HCT116 (cell line): Measurements from ENCODE around the gene MYLK. TPM values are rescaled to one million over a fixed set of nuclear protein-coding genes. Genes with fewer than 3 reads are reported as not detected.
A peak's percentile ranks its signal among the peaks of the same experiment; 100 is the strongest.
"Not testable (repeated sequence)": the region's sequence is repeated elsewhere in the genome, so short reads cannot be mapped to it uniquely, and the experiment has no call there.

Source experiments
- ATAC-seq: fragments of 200-7000 bp; cut with Tn5 transposase; 2 replicates; pipeline ENCODE4 v1.9.1; 2020; ENCODE audit warnings: mild to moderate bottlenecking, moderate library complexity
- BruUV-seq: library from RNA; stranded (reverse); fragments of 400-500 nt; replicated peaks from 2 replicates; lab custom pipeline; 2021; lab: Mats Ljungman, UMichigan
- CTCF ChIA-PET: fragments of 300-600 bp; sonication (Branson Sonifier 250); formaldehyde crosslinking; loops from one replicate; lab custom pipeline; 2021; ENCODE audit warnings: antibody characterized with exemption; lab: Charles Lee
- POLR2A ChIA-PET: fragments of 300-600, 350-600 bp; sonication (Branson Sonifier 250); formaldehyde crosslinking; loops from one replicate; lab custom pipeline; 2021; ENCODE audit warnings: antibody characterized with exemption; lab: Charles Lee
- RAD21 ChIA-PET, 2 experiments: fragments of 300-600 bp; sonication (Branson Sonifier 250); formaldehyde crosslinking; loops; one replicate each; lab custom pipeline; 2023; ENCODE audit warnings: low total read pairs in 2 of 2; ENCODE audit not compliant: uncharacterized antibody in 2 of 2, unreplicated experiment in 2 of 2, low non-redundant PET in 1 of 2; lab: Charles Lee
- DNase-seq: peaks from one replicate; pipeline ENCODE4 v3.0.0-alpha.2; 2010; ENCODE audit warnings: low read depth, low spot score
- H2AFZ ChIP-seq: fragments of 200-600 bp; shearing (Covaris generic), sonication (generic); 2 replicates; pipeline ENCODE4 v1.6.1; 2017; ENCODE audit warnings: low read depth, mixed run types, mixed read lengths, antibody characterized with exemption, low read length; ENCODE audit not compliant: poor library complexity, severe bottlenecking
- H3K27ac ChIP-seq: 2 replicates; pipeline ENCODE4 v1.5.1; 2012; ENCODE audit warnings: low read depth, low read length
- H3K27me3 ChIP-seq: fragments of 200-600 bp; sonication (generic); 2 replicates; pipeline ENCODE4 v1.6.1; 2016; ENCODE audit warnings: mixed run types, low read length, mixed read lengths; ENCODE audit not compliant: insufficient read depth
- H3K36me3 ChIP-seq, 2 experiments: fragments of 200-500 bp in 1 of 2; fragments of 200-600 bp in 1 of 2; sonication (Bioruptor generic) in 1 of 2; sonication (generic) in 1 of 2; 2 replicates each; pipeline versions ENCODE4 v1.5.1 to v1.6.1; 2014 to 2016; ENCODE audit warnings: low read length in 2 of 2, inconsistent platforms in 1 of 2, mixed read lengths in 1 of 2, mixed run types in 1 of 2; ENCODE audit not compliant: insufficient read depth in 2 of 2, control insufficient read depth in 1 of 2
- H3K4me1 ChIP-seq, 2 experiments: fragments of 200-600 bp in 1 of 2; sonication (generic) in 1 of 2; 2 replicates each; pipeline versions ENCODE4 v1.5.1 to v1.6.1; 2012 to 2017; ENCODE audit warnings: low read length in 2 of 2, inconsistent platforms in 1 of 2, mild to moderate bottlenecking in 1 of 2, mixed read lengths in 1 of 2, mixed run types in 1 of 2, moderate library complexity in 1 of 2; ENCODE audit not compliant: insufficient read depth in 2 of 2, control insufficient read depth in 1 of 2
- H3K4me2 ChIP-seq: fragments of 200-600 bp; sonication (generic); 2 replicates; pipeline ENCODE4 v1.6.1; 2017; ENCODE audit warnings: mixed run types, low read length, mixed read lengths
- H3K4me3 ChIP-seq, 2 experiments: fragments of 200-600 bp in 1 of 2; sonication (generic) in 1 of 2; replicated peaks in 1 of 2; 2 replicates each; pipeline ENCODE4 v1.5.1; 2011 to 2016; ENCODE audit warnings: low read length in 2 of 2, control low read depth in 1 of 2, low read depth in 1 of 2, mild to moderate bottlenecking in 1 of 2, mixed read lengths in 1 of 2, mixed run types in 1 of 2
- H3K79me2 ChIP-seq: fragments of 200-600 bp; sonication (generic); 2 replicates; pipeline ENCODE4 v1.6.1; 2017; ENCODE audit warnings: mild to moderate bottlenecking, mixed run types, low read length, moderate library complexity, mixed read lengths; ENCODE audit not compliant: insufficient read depth
- H3K9ac ChIP-seq: fragments of 200-600 bp; sonication (generic); 2 replicates; pipeline ENCODE4 v1.6.1; 2016; ENCODE audit warnings: low read length, mixed read lengths
- H3K9me2 ChIP-seq: fragments of 200-600 bp; sonication (generic), shearing (Covaris generic); 2 replicates; pipeline ENCODE4 v1.6.1; 2017; ENCODE audit warnings: mixed run types, mild to moderate bottlenecking, moderate library complexity; ENCODE audit not compliant: insufficient read depth
- H3K9me3 ChIP-seq, 2 experiments: fragments of 200-500 bp in 1 of 2; fragments of 200-600 bp in 1 of 2; sonication (Bioruptor generic) in 1 of 2; sonication (generic) in 1 of 2; 2 replicates each; pipeline ENCODE4 v1.6.1; 2014 to 2017; ENCODE audit warnings: low read length in 2 of 2, mixed read lengths in 2 of 2, inconsistent platforms in 1 of 2, low read depth in 1 of 2, mild to moderate bottlenecking in 1 of 2, mixed run types in 1 of 2, moderate library complexity in 1 of 2; ENCODE audit not compliant: control insufficient read depth in 1 of 2, insufficient read depth in 1 of 2
- H4K20me1 ChIP-seq: fragments of 200-600 bp; sonication (generic), shearing (Covaris generic); 2 replicates; pipeline ENCODE4 v1.6.1; 2017; ENCODE audit warnings: mixed run types, mild to moderate bottlenecking, moderate library complexity; ENCODE audit not compliant: insufficient read depth
- CBX3 ChIP-seq: IDR thresholded peaks from 2 replicates; pipeline ENCODE4 v1.6.1; 2012; ENCODE audit warnings: low read depth
- CEBPB ChIP-seq: IDR thresholded peaks from 2 replicates; pipeline ENCODE4 v1.6.1; 2012; ENCODE audit warnings: low read depth
- CTCF ChIP-seq, 3 experiments: fragments of 200-600 bp in 1 of 3; sonication (generic) in 1 of 3; IDR thresholded peaks in 2 of 3; conservative IDR thresholded peaks in 1 of 3; 2 replicates each; pipeline ENCODE4 v1.5.1; 2012 to 2017; ENCODE audit warnings: low read depth in 2 of 3, low read length in 2 of 3, antibody characterized with exemption in 1 of 3, borderline replicate concordance in 1 of 3, control low read depth in 1 of 3, mild to moderate bottlenecking in 1 of 3, mixed read lengths in 1 of 3, mixed run types in 1 of 3, moderate library complexity in 1 of 3; ENCODE audit not compliant: insufficient read depth in 1 of 3
- EGR1 ChIP-seq: IDR thresholded peaks from 2 replicates; pipeline ENCODE4 v1.6.1; 2012; ENCODE audit warnings: low read depth
- ELF1 ChIP-seq: IDR thresholded peaks from 2 replicates; pipeline ENCODE4 v1.6.1; 2012; ENCODE audit warnings: low read depth, borderline replicate concordance
- EZH2 ChIP-seq: fragments of 200-600 bp; sonication (generic); IDR thresholded peaks from 2 replicates; pipeline ENCODE4 v1.6.1; 2017; ENCODE audit warnings: antibody characterized with exemption, mixed run types
- EZH2phosphoT487 ChIP-seq: fragments of 200-600 bp; IDR thresholded peaks from 2 replicates; pipeline ENCODE4 v1.6.1; 2018; ENCODE audit warnings: antibody characterized with exemption, borderline replicate concordance
- FOSL1 ChIP-seq: IDR thresholded peaks from 2 replicates; pipeline ENCODE4 v1.6.1; 2012; ENCODE audit warnings: low read depth
- JUND ChIP-seq: IDR thresholded peaks from 2 replicates; pipeline ENCODE4 v1.6.1; 2012
- POLR2A ChIP-seq: IDR thresholded peaks from 2 replicates; pipeline ENCODE4 v1.7.0; 2011; ENCODE audit warnings: borderline replicate concordance; ENCODE audit not compliant: insufficient read depth, insufficient read length; ENCODE audit errors: extremely low read depth
- POLR2AphosphoS5 ChIP-seq: IDR thresholded peaks from 2 replicates; pipeline ENCODE4 v1.6.1; 2011; ENCODE audit warnings: mild to moderate bottlenecking, low read depth, low read length, moderate library complexity
- RAD21 ChIP-seq: IDR thresholded peaks from 2 replicates; pipeline ENCODE4 v1.6.1; 2012; ENCODE audit warnings: low read depth, mild to moderate bottlenecking
- SIN3A ChIP-seq: IDR thresholded peaks from 2 replicates; pipeline ENCODE4 v1.6.1; 2012; ENCODE audit warnings: low read depth
- TCF7L2 ChIP-seq: IDR thresholded peaks from 2 replicates; pipeline ENCODE4 v1.7.0; 2011; ENCODE audit warnings: borderline replicate concordance, inconsistent platforms; ENCODE audit not compliant: insufficient read depth, insufficient read length; ENCODE audit errors: extremely low read depth
- YY1 ChIP-seq: IDR thresholded peaks from 2 replicates; pipeline ENCODE4 v1.6.1; 2011; ENCODE audit warnings: low read length, low read depth, moderate library complexity, mild to moderate bottlenecking; ENCODE audit not compliant: insufficient replicate concordance; ENCODE audit errors: extremely low read depth
- ZNF274 ChIP-seq: fragments of 200-500 bp; sonication (Bioruptor generic); IDR thresholded peaks from 2 replicates; pipeline ENCODE4 v1.6.1; 2014; ENCODE audit warnings: mild to moderate bottlenecking, low read depth, low read length, inconsistent platforms
- intact Hi-C: fragments of 100-400 bp; cut with micrococcal nuclease; formaldehyde crosslinking; loops from 2 replicates; pipeline ENCODE4 v1.10.0; 2022
- total RNA-seq: library from RNA; stranded (reverse); gene quantifications from one replicate; pipeline ENCODE4 v1.2.1, GENCODE V29; 2021; ENCODE audit not compliant: unreplicated experiment

MYLK gene
- total RNA-seq, 1 experiment from 2014 or later: 3.8 TPM

DNA sequence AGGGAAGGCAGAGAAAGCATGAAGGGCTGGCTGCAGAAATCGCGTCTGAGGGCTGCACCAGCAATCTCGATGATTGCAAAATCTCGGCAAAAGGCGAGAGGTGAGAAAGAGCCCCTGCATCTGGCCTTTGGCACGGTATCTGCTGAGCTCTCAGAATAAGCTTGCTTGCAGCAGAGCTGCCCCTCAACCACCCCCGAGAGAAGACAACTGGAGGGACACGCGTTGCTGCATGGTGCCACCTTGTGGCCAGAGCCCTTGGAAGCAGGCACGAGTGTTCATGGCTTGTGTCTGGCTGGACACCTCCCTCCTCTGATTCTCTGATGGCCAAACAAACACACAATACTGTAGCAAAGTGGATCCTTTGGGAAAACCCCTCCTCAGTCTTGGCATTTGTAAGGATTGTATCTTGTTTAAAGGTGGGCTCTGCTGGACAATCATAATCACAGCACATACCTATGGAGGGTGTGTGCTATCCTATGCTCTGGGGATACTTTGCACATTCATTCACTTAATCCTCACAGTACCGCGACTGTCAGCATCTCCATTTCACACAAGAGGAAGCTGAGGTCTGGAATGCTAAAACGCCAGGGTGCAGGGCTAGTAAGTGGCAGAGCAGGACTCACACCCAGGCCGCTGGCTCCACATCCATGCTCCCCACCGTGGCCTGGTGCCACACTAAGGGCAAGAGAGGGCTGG lies 164.9 kb downstream of the MYLK start:
- H4K20me1 ChIP-seq, H3K36me3 ChIP-seq, H3K4me1 ChIP-seq, H3K4me3 ChIP-seq, H3K79me2 ChIP-seq, H3K27ac ChIP-seq, POLR2A ChIA-PET, H3K9me3 ChIP-seq, H3K27me3 ChIP-seq, H2AFZ ChIP-seq, BruUV-seq, H3K9me2 ChIP-seq, H3K9ac ChIP-seq, H3K4me2 ChIP-seq: not testable (repeated sequence)
- TF ChIP-seq RAD21 (peak; percentile 72), CTCF (IDR thresholded peaks at IDR 0.05 in 2 of 3, conservative IDR thresholded peaks at IDR 0.05 in 1 of 3; ENCODE audit: borderline replicate concordance in 1 of 3, insufficient read depth in 1 of 3, low read depth in 2 of 3, low read length in 2 of 3) (peak; percentile 70 to 80 (median 70))
- DNase-seq: peak; percentile 32
- intact Hi-C loops: loop anchor here (1.0 kb wide), 1 partner anchor 67 kb away; no protein-coding TSS in a partner anchor
- CTCF ChIA-PET: interaction anchor here (1.1 to 1.5 kb wide), 2 partner anchors 66 to 77 kb away, joined by 4 to 20 read pairs; no protein-coding TSS in a partner anchor
- RAD21 ChIA-PET: interaction anchor here (0.6 to 2.1 kb wide), 3 partner anchors 17 to 75 kb away, joined by 3 to 5 read pairs (median 3); no protein-coding TSS in a partner anchor
- ATAC-seq: peak; percentile 88

- POLR2A ChIA-PET: no interaction called here
- Histone ChIP-seq H3K36me3 (no peaks in the 10 kb centered on the region), H3K4me2 (no peak overlapping the region), H3K27me3 (no peaks in the 10 kb centered on the region), H3K4me3 (no peak overlapping the region), H3K9ac (no peak overlapping the region), H3K79me2 (no peaks in the 10 kb centered on the region), H2AFZ (no peak overlapping the region), H3K9me2 (no peaks in the 10 kb centered on the region), H3K4me1 (no peaks in the 10 kb centered on the region), H3K27ac (no peak overlapping the region), H4K20me1 (no peaks in the 10 kb centered on the region), H3K9me3 (no peaks in the 10 kb centered on the region)
- ATAC-seq (no peak), DNase-seq (no peak)
- CTCF ChIA-PET: interaction anchor here (1.5 kb wide), 1 partner anchor 65 kb away, joined by 20 read pairs; no protein-coding TSS in a partner anchor
- RAD21 ChIA-PET: interaction anchor here in 1 of 2 experiments (2.1 kb wide), 1 partner anchor 66 kb away, joined by 5 read pairs; no protein-coding TSS in a partner anchor
- no TSS peak for BruUV-seq
- intact Hi-C loops: no loop called here
- TF ChIP-seq EGR1: no peak
- TF ChIP-seq ELF1: no peak
- no peak for TF ChIP-seq JUND
- TF ChIP-seq EZH2phosphoT487: no peak
- TF ChIP-seq TCF7L2: no peak
- TF ChIP-seq CBX3: no peak
- no peak for TF ChIP-seq POLR2AphosphoS5
- no peak for TF ChIP-seq ZNF274
- no peak for TF ChIP-seq CEBPB
- TF ChIP-seq FOSL1: no peak
- no peak for TF ChIP-seq CTCF (IDR thresholded peaks at IDR 0.05 in 2 of 3, conservative IDR thresholded peaks at IDR 0.05 in 1 of 3; ENCODE audit: borderline replicate concordance in 1 of 3, insufficient read depth in 1 of 3, low read depth in 2 of 3, low read length in 2 of 3)
- TF ChIP-seq POLR2A: no peak
- TF ChIP-seq SIN3A: no peak
- TF ChIP-seq RAD21: no peak
- no peak for TF ChIP-seq YY1
- no peak for TF ChIP-seq EZH2
Measured at GRCh38 chr3:123718108-123718507, 166.0 kb downstream of the MYLK start.
